Daoy (cell line): ENCODE data around the gene FRRS1. TPM values are rescaled to one million over a fixed set of nuclear protein-coding genes. Genes with fewer than 3 reads are reported as not detected.
"Not testable (repeated sequence)": the region's sequence is repeated elsewhere in the genome, so short reads cannot be mapped to it uniquely, and the experiment has no call there.

Source experiments
- DNase-seq: peaks from one replicate; pipeline ENCODE4 v3.0.0-alpha.2; 2015; ENCODE audit warnings: low read depth
- total RNA-seq: library from RNA; depleted of rRNA; stranded (reverse); fragments of >200 nt; shearing (Covaris generic); gene quantifications from 2 replicates; pipeline ENCODE4 v1.2.3, GENCODE V29; 2014; rRNA removed

Gene FRRS1
- 9.4 and 9.8 TPM in 2 replicates for total RNA-seq

DNA sequence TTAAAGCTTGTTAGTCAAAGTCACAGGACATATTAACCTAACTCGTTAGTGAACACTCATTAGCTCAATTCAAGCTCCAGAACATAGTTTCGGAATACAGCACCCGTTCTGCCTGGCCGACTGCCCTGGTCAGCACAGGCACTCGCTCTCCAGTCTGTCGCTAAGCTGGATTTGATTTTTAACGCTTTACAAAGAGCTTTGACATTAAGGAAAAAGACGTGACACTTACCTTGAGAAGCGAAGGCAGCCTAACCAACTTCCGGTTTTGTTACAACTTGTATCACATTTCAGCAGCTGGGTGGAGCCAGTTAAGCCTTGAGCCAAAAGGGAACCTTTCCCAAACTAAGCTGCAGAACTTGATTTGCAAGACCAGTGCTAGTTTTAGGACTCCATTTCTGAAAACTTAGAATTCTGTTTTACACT lies at the start of gene FRRS1:
Gene FRRS1 (minus strand): TSS at position 258 of the 423 bp plus-strand sequence. CDS start 17,867 bp downstream, outside the sequence.
- peak; percentile 83 for DNase-seq

GRCh38 chr1:99814373-99814900 lies 48.0 kb upstream of the FRRS1 start:
- no peak for DNase-seq

GRCh38 chr1:99811747-99812146 lies 45.3 kb upstream of the FRRS1 start:
- DNase-seq, result no peak

DNA sequence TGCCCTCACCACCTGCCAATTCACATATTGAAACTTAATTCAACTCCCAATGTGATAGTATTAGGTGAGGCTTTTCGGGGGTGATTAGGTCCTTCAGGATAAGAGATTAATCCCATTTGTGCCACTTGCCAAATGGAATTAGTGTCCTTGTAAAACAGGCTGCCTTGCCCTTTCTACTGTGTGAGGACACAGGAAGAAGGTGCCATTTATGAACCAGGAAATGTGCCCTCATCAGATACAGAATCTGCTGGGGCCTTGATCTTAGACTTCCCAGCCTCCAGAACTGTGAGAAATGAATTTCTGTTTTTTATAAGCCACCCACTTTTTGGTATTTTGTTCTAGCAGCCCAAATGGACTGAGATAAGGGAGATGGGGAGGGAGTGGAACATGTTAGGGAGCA lies 44.6 kb upstream of the FRRS1 start:
- DNase-seq, result no peak

- peak; percentile 90 for DNase-seq
These were observed 42.1 kb upstream of the FRRS1 start for GRCh38 chr1:99808391-99809115.

- no peak for DNase-seq
These were observed 40.4 kb upstream of the FRRS1 start for GRCh38 chr1:99806882-99807281.

DNA sequence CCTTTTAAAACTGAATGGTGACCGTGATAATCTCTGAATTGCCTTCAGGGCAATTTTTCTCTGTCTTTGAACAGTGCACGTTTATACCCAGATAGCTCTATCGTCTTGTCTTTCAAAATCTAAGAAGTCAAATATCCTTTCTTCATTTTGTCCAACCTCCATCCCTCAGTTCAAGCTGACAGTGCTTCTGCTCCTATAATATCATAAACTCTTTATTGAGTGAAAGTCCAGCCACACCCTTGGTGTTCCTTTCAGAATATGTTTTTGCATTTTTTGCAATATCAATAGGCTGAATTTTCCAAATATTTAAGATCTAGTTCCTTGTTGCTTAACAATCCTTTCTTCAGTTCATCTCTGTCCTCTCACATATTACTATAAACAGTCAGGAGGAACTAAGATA lies 35.1 kb upstream of the FRRS1 start:
- DNase-seq, result no peak

DNA sequence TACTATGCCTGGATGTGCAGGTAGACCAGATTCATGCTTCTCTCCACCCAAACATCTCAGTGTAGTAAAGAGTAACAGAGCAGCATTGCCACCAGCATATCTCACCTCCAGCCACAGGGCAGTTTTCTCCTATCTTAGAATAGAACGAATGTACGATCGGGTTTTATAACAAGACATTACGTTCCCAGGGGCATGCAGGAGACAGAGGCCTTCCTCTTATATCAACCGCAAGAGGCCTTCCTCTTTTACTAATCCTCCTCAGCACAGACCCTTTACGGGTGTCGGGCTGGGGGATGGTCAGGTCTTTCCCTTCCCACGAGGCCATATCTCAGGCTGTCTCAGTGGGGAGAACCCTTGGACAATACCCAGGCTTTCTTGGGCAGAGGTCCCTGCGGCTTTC lies 27.4 kb upstream of the FRRS1 start:
- DNase-seq, result not testable (repeated sequence)

- DNase-seq, result no peak
These were observed 23.3 kb upstream of the FRRS1 start for GRCh38 chr1:99789715-99790114.

DNA sequence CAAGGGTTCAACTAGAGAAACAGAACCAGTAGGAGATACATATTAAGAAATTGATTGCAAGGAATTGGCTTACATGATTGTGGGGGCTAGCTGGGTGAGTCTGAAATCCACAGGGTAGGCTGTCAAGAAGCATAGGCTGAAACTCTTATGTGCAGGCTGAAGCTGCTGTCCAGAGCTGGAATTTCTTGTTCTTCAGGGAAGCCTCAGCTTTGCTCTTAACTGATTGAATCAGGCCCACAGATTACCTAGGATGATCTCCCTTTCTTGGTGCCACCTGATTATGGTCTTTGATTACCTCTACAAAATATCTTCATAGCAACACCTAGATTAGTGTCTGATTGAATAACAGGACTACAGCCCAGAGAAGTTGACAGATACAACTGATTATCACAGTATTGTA lies 22.5 kb upstream of the FRRS1 start:
- no peak for DNase-seq

- DNase-seq, result no peak
These were observed 20.5 kb upstream of the FRRS1 start for GRCh38 chr1:99786751-99787501.

DNA sequence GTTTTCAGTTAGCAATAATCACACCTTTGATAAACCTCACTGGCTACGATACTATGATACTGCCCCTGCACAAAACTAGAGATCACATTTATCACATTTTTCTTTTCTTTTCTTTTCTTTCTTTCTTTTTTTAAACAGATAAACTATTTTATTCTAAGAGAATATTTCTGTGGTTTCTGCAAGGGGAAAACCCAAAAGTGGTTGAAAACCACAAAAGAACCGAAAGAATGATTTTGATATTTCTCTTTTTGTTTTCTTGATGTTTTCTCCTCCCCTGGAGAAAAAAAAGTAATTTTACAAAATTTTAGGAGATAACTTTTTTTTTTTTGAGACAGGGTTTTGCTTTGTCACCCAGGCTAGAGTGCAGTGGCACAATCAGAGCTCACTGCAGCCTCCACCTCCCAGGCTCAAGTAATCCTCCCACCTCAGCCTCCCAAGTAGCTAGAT lies 18.4 kb upstream of the FRRS1 start:
- DNase-seq, result no peak

DNA sequence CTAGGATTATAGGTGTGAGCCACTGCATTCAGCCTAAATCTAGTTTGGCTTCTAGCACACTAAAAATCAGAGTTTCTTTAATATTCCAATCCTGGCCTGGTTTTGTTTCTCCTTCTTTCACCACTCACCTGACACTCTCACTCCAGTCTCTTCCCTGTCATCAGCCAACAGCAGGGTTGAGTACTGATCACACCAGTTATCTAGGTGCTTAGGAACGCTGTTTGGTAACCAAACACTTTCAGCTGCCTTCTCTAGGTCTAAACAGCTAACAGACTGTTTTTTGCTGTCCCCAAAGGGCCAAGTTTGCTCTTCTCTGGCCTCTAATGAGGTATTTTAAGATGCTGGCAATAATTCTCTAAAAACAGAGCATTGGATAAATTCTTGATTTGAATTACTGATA lies 17.7 kb upstream of the FRRS1 start:
- DNase-seq, result no peak

DNA sequence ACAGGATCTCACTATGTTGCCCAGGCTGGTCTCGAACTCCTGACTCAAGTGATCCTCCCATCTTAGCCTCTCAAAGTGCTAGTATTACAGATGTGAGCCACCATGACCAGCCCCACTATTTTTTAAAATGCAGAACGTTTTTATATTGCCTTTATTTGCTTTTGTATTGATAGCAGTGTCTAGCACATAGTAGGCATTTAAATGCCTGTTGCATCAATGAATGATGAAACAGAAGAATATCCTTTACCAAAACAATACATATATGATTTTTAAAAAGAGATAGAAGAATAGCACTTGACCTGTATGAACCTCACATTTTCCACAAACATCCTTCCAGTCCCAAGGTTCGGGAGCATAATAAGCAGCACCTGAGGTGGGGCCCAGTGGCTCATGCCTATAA lies 16.5 kb upstream of the FRRS1 start:
- DNase-seq, result no peak

- no peak for DNase-seq
These were observed 16.0 kb upstream of the FRRS1 start for GRCh38 chr1:99782397-99782796.

GRCh38 chr1:99781798-99782197 lies 15.4 kb upstream of the FRRS1 start:
- DNase-seq, result no peak

DNA sequence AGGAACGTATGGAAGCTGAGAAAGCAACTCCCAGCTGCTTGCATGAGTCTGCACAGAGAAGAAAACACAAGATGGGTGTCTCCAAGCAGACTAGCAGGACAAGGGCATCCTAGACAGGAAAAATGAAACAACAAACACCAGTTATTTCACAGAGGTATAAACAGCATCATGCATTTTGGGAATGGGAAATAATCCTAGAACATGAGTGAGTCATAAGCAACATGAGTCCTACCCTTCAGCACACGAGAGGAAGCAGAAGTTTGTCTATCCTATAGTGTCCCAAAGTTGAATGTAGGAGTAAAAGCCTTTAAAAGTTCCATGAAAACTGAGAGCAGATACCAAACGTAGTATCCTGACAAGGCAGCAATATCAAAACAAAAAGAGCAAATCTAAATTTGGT lies 11.3 kb upstream of the FRRS1 start:
- DNase-seq, result no peak

- DNase-seq, result no peak
These were observed 9.7 kb upstream of the FRRS1 start for GRCh38 chr1:99776120-99776519.

- DNase-seq, result no peak
These were observed 6.4 kb upstream of the FRRS1 start for GRCh38 chr1:99772809-99773208.

- no peak for DNase-seq
These were observed 5.1 kb upstream of the FRRS1 start for GRCh38 chr1:99771513-99771918.

- DNase-seq, result no peak
These were observed 2.2 kb upstream of the FRRS1 start for GRCh38 chr1:99768524-99769245.

DNA sequence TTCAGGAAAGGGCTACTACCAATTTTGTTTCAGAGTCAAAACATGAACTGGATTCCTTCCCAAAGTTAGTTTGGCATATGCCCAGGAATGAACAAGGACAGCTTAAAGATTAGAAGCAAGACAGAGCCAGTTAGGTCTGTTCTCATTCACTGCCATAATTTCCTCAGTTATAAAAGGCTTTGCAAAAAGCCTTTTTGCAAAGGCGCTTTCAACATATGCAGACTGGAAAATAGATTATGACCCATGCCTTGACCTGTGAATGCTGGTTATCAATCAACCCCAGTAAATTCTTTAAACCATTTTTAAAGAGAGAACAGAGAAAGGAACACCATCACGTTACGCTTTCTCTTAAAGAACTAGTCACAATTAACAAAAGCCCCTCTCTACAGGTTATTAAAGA lies 1.7 kb upstream of the FRRS1 start:
- DNase-seq, result no peak
